Measurements from ENCODE around the gene RSPO4.

RSPO4 gene

DNA sequence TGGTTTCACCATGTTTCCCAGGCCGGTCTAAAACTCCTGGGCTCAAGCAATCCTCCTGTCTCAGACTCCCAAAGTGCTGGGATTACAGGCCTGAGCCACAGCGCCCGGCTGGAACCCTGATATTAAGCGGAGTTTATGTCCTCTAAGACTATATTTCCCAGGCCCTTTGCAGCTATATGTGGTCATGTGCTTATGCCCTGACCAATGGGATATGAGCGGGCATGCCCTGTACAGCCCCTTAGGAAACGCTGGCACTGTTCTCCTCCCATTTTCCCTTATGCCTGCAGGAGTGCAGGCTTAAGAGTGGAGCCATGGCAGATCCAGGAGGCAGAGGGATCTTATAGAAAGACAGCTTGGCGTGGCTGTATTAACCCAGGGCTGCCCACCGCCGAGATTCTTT is 29.9 kb downstream of the RSPO4 start:
- Histone ChIP-seq H3K4me3 (ENCODE audit: insufficient read depth, low read length, poor library complexity, severe bottlenecking) (no peak overlapping the region), H2AFZ (ENCODE audit: low read depth, low read length, severe bottlenecking) (no peak overlapping the region), H3K9me2 (replicated peaks; ENCODE audit: insufficient read depth, low read length) (no peaks in the 10 kb centered on the region), H3K79me2 (ENCODE audit: insufficient read depth, low read length) (no peaks in the 10 kb centered on the region), H3K9me3 (ENCODE audit: insufficient read depth, low read length) (no peaks in the 10 kb centered on the region), H3K27me3 (ENCODE audit: low read length) (no peaks in the 10 kb centered on the region), H3K36me3 (ENCODE audit: low read length) (no peaks in the 10 kb centered on the region), H3F3A (ENCODE audit: insufficient read depth) (no peaks in the 10 kb centered on the region), H4K20me1 (ENCODE audit: low read depth, low read length) (no peaks in the 10 kb centered on the region), H3K4me2 (ENCODE audit: low read depth, low read length, poor library complexity, severe bottlenecking) (no peak overlapping the region), H3K27ac (ENCODE audit: low read depth, low read length) (no peak overlapping the region), H3K9ac (ENCODE audit: low read length) (no peak overlapping the region)
- TF ChIP-seq EZH2phosphoT487 (conservative IDR thresholded peaks at IDR 0.05; ENCODE audit: low read length) (no peak), CTCF (IDR thresholded peaks at IDR 0.05; ENCODE audit: insufficient read depth, low read length, poor library complexity, severe bottlenecking) (no peak)

GRCh38 chr20:971346-971745 is 30.8 kb downstream of the RSPO4 start:
- no peaks in the 10 kb centered on the region for H3K36me3 ChIP-seq (ENCODE audit: low read length)
- no peak overlapping the region for H3K4me3 ChIP-seq (ENCODE audit: insufficient read depth, low read length, poor library complexity, severe bottlenecking)
- no peak for TF ChIP-seq CTCF (IDR thresholded peaks at IDR 0.05; ENCODE audit: insufficient read depth, low read length, poor library complexity, severe bottlenecking)
- TF ChIP-seq EZH2phosphoT487 (conservative IDR thresholded peaks at IDR 0.05; ENCODE audit: low read length): no peak

DNA sequence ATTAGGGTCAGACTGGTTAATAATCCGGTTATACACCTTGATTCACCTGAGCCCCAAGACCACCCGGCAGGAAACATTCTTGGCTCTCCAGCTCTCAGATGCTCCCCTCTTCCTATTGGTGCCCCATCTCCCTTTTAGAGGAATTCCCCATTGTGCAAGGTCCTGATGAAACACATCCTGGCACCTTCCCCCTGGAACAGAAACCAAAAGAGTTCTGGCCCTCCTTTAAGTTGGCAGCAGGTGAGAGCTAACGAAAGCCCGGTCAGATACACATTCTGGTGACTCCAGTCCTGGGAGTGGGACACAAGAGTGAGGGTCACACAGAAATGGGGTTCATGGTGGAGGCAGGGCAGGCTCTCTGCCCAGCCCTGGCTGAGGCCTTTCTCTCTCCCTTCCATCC is 32.2 kb downstream of the RSPO4 start:
- Histone ChIP-seq H2AFZ (ENCODE audit: low read depth, low read length, severe bottlenecking) (no peak overlapping the region), H3K4me2 (ENCODE audit: low read depth, low read length, poor library complexity, severe bottlenecking) (no peak overlapping the region), H3K79me2 (ENCODE audit: insufficient read depth, low read length) (no peaks in the 10 kb centered on the region), H3K36me3 (ENCODE audit: low read length) (no peaks in the 10 kb centered on the region), H3K9me3 (ENCODE audit: insufficient read depth, low read length) (no peaks in the 10 kb centered on the region), H3K27ac (ENCODE audit: low read depth, low read length) (no peak overlapping the region), H3K9me2 (replicated peaks; ENCODE audit: insufficient read depth, low read length) (no peaks in the 10 kb centered on the region), H4K20me1 (ENCODE audit: low read depth, low read length) (no peaks in the 10 kb centered on the region), H3K27me3 (ENCODE audit: low read length) (no peaks in the 10 kb centered on the region), H3K9ac (ENCODE audit: low read length) (no peak overlapping the region), H3K4me3 (ENCODE audit: insufficient read depth, low read length, poor library complexity, severe bottlenecking) (no peak overlapping the region), H3F3A (ENCODE audit: insufficient read depth) (no peaks in the 10 kb centered on the region)
- no peak for TF ChIP-seq EZH2phosphoT487 (conservative IDR thresholded peaks at IDR 0.05; ENCODE audit: low read length)
- TF ChIP-seq CTCF (IDR thresholded peaks at IDR 0.05; ENCODE audit: insufficient read depth, low read length, poor library complexity, severe bottlenecking): no peak

More at GRCh38 chr20:971346-971745, 30.8 kb downstream of the RSPO4 start:
- Histone ChIP-seq H3K27me3 (ENCODE audit: low read length) (no peaks in the 10 kb centered on the region), H3K27ac (ENCODE audit: low read depth, low read length) (no peak overlapping the region), H2AFZ (ENCODE audit: low read depth, low read length, severe bottlenecking) (no peak overlapping the region), H3K9me3 (ENCODE audit: insufficient read depth, low read length) (no peaks in the 10 kb centered on the region), H3K4me2 (ENCODE audit: low read depth, low read length, poor library complexity, severe bottlenecking) (no peak overlapping the region), H3K79me2 (ENCODE audit: insufficient read depth, low read length) (no peaks in the 10 kb centered on the region), H3F3A (ENCODE audit: insufficient read depth) (no peaks in the 10 kb centered on the region), H3K9me2 (replicated peaks; ENCODE audit: insufficient read depth, low read length) (no peaks in the 10 kb centered on the region), H3K9ac (ENCODE audit: low read length) (no peak overlapping the region), H4K20me1 (ENCODE audit: low read depth, low read length) (no peaks in the 10 kb centered on the region)
